Measurements from ENCODE around the gene GPANK1.

Gene GPANK1

GRCh38 chr6:31702819-31703716 lies 38.3 kb upstream of the GPANK1 start, which contains the start of gene ABHD16A:
TSS of gene ABHD16A (minus strand) at chr6:31703324. CDS start at chr6:31703281, 43 bp downstream.
- TF ChIP-seq POLR2AphosphoS5 (IDR thresholded peaks at IDR 0.05; ENCODE audit: low read depth, low read length) (peak; percentile 60), POLR2A (IDR thresholded peaks at IDR 0.05; ENCODE audit: low read depth, low read length) (peak; percentile 72), TAF1 (IDR thresholded peaks at IDR 0.05; ENCODE audit: borderline replicate concordance, low read depth, low read length) (peak; percentile 39; the same call in 1 of the 2 replicates)
- peak; percentile 100 for FAIRE-seq

DNA sequence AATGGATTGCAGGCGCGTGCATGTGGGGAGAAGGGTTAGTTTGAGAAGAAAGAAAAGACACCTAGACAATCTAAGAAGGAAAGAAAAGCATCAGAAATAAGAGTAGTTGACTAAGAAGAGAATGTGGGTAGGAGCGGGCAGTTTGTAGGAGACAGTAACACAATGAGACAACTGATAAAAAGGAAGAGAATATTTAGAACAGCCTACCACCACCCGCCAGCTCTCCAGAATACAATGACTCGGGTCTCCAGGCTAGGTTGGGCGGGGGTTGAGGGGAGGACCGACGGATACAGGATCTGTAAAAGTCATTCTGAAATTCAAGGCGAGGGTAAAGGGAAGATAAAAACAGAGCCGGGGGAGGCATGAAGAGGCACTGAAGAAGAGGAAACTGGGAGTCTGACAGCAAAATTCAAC lies 37.6 kb upstream of the GPANK1 start:
- no peak for FAIRE-seq
- TF ChIP-seq POLR2A (IDR thresholded peaks at IDR 0.05; ENCODE audit: low read depth, low read length) (no peak), TAF1 (IDR thresholded peaks at IDR 0.05; ENCODE audit: borderline replicate concordance, low read depth, low read length) (no peak), POLR2AphosphoS5 (IDR thresholded peaks at IDR 0.05; ENCODE audit: low read depth, low read length) (no peak)
- DNase-seq (ENCODE audit: insufficient read length) = no peak

More at GRCh38 chr6:31702819-31703716, 38.3 kb upstream of the GPANK1 start, which contains the start of gene ABHD16A:
- peak; percentile 98 for DNase-seq (ENCODE audit: insufficient read length)

GRCh38 chr6:31701666-31702404 lies 37.0 kb upstream of the GPANK1 start:
- no peak for DNase-seq (ENCODE audit: insufficient read length)

DNA sequence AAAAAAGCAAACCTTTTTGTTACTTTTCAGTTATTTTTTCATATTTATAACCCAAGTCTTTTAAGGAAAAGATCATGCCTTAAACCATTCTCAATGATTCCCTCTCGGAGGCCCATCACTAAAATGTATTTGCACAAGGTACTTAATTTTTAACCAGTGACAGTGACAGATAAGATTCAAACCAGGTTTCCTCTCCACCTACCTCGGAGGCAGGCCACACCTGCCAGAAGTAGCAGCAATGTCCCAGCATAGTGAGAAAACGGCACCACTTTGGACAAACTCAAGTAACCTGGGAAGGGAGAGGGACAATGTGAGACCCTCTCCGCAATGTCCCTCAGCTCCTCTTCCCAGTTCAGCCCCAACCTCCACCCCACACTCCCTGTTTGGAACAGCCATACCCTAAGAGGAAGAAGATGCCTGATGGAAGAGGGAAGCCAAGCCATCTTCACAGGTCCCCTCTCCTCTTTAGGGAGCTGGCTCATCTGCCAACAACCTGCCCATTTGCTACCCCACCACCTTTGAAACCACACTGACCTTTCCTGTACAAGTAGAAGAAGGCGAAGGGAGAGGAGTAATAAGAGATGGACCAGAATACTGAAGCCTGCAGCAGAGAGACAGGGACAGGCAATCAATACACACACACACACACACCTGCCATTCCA lies 36.1 kb upstream of the GPANK1 start:
- no peak for DNase-seq (ENCODE audit: insufficient read length)
- TF ChIP-seq POLR2AphosphoS5 (IDR thresholded peaks at IDR 0.05; ENCODE audit: low read depth, low read length) (no peak), TAF1 (IDR thresholded peaks at IDR 0.05; ENCODE audit: borderline replicate concordance, low read depth, low read length) (no peak), POLR2A (IDR thresholded peaks at IDR 0.05; ENCODE audit: low read depth, low read length) (no peak)
- no peak for FAIRE-seq

More at GRCh38 chr6:31701666-31702404, 37.0 kb upstream of the GPANK1 start:
- no peak for FAIRE-seq
- TF ChIP-seq POLR2AphosphoS5 (IDR thresholded peaks at IDR 0.05; ENCODE audit: low read depth, low read length) (no peak), POLR2A (IDR thresholded peaks at IDR 0.05; ENCODE audit: low read depth, low read length) (no peak), TAF1 (IDR thresholded peaks at IDR 0.05; ENCODE audit: borderline replicate concordance, low read depth, low read length) (no peak)

DNA sequence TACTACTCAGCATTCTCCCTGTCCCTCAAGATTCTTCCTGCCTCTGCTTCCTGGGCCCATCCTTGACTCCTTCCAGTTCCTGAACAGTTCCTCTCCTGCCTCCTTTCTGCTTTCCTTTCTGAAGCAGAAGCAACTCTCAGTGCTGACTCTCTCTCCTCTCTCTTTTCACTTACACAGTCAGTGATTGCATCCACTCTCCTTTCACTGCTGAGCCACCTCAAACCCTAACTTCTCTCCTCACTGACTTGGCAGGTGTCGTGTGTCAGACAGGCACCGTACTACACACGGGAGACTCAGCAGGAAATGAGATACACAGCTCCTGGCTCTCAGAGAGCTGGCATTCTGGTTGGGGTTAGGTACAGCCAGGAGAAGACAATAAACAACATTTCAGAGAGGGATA lies 32.8 kb upstream of the GPANK1 start:
- no peak for DNase-seq (ENCODE audit: insufficient read length)
- TF ChIP-seq POLR2A (IDR thresholded peaks at IDR 0.05; ENCODE audit: low read depth, low read length) = no peak
- no peak for TF ChIP-seq TAF1 (IDR thresholded peaks at IDR 0.05; ENCODE audit: borderline replicate concordance, low read depth, low read length)
- TF ChIP-seq POLR2AphosphoS5 (IDR thresholded peaks at IDR 0.05; ENCODE audit: low read depth, low read length) = no peak
- FAIRE-seq = peak; percentile 42

- no peak for TF ChIP-seq POLR2AphosphoS5 (IDR thresholded peaks at IDR 0.05; ENCODE audit: low read depth, low read length)
- no peak for TF ChIP-seq TAF1 (IDR thresholded peaks at IDR 0.05; ENCODE audit: borderline replicate concordance, low read depth, low read length)
- no peak for TF ChIP-seq POLR2A (IDR thresholded peaks at IDR 0.05; ENCODE audit: low read depth, low read length)
- no peak for DNase-seq (ENCODE audit: insufficient read length)
- FAIRE-seq = no peak
Observed at GRCh38 chr6:31693535-31693934, 28.7 kb upstream of the GPANK1 start.

DNA sequence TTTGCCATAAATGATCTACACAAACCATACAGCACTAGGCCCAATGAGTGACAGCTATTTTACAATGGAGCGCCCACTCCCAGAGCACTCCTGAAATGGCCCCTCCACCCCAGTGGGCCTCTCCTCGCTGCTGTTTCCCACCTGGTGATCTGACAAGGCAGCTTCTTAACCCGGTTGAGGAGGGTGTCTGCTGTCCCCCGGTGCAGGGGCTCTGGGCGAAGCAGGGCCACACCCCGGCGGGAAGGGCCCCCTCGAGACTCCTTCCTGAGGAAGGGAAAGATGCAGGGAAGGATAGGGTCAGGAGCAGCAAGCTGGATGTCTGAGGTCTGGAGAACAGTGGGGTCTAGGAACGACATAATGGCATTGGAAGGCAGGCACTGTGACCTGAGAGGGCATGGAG lies 28.1 kb upstream of the GPANK1 start:
- FAIRE-seq (no peak), DNase-seq (ENCODE audit: insufficient read length) (no peak)

GRCh38 chr6:31692353-31692752 lies 27.6 kb upstream of the GPANK1 start:
- DNase-seq (ENCODE audit: insufficient read length) (no peak), FAIRE-seq (no peak)
- TF ChIP-seq TAF1 (IDR thresholded peaks at IDR 0.05; ENCODE audit: borderline replicate concordance, low read depth, low read length) (no peak), POLR2A (IDR thresholded peaks at IDR 0.05; ENCODE audit: low read depth, low read length) (no peak), POLR2AphosphoS5 (IDR thresholded peaks at IDR 0.05; ENCODE audit: low read depth, low read length) (no peak)

More for the DNA sequence above, 28.1 kb upstream of the GPANK1 start:
- no peak for TF ChIP-seq TAF1 (IDR thresholded peaks at IDR 0.05; ENCODE audit: borderline replicate concordance, low read depth, low read length)
- no peak for TF ChIP-seq POLR2AphosphoS5 (IDR thresholded peaks at IDR 0.05; ENCODE audit: low read depth, low read length)
- TF ChIP-seq POLR2A (IDR thresholded peaks at IDR 0.05; ENCODE audit: low read depth, low read length) = no peak

GRCh38 chr6:31691564-31692108 lies 26.8 kb upstream of the GPANK1 start:
- FAIRE-seq = no peak
- TF ChIP-seq TAF1 (IDR thresholded peaks at IDR 0.05; ENCODE audit: borderline replicate concordance, low read depth, low read length) (no peak), POLR2A (IDR thresholded peaks at IDR 0.05; ENCODE audit: low read depth, low read length) (no peak), POLR2AphosphoS5 (IDR thresholded peaks at IDR 0.05; ENCODE audit: low read depth, low read length) (no peak)
- DNase-seq (ENCODE audit: insufficient read length) = no peak

DNA sequence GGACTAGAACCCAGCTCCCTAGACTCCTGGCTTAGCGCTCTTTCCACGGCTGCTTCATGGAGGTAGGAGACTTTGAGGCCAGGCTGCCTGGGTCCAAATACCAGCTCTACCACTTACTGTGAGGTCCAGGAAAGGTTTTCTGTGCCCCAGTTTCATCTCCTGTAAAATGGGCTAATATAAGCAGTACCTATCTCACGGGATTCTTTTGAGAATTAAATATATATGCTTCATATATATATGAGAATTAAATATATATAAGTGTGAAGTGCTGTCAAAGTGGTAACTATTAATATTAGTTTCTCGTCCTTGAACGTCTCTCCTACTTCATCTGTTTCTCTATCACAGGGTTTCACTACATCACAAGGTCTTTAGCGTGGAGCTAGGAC lies 26.3 kb upstream of the GPANK1 start:
- FAIRE-seq (no peak), DNase-seq (ENCODE audit: insufficient read length) (no peak)
- TF ChIP-seq POLR2AphosphoS5 (IDR thresholded peaks at IDR 0.05; ENCODE audit: low read depth, low read length) = no peak
- TF ChIP-seq TAF1 (IDR thresholded peaks at IDR 0.05; ENCODE audit: borderline replicate concordance, low read depth, low read length) = no peak
- no peak for TF ChIP-seq POLR2A (IDR thresholded peaks at IDR 0.05; ENCODE audit: low read depth, low read length)
